NOMO-1 (cell line): ENCODE measurements around the gene VPS25.
"Not testable (repeated sequence)": the region's sequence is repeated elsewhere in the genome, so short reads cannot be mapped to it uniquely, and the experiment has no call there.

Source experiments
- DNase-seq, 2 experiments: peaks; one replicate each; lab custom pipeline; 2025; ENCODE audit not compliant: unreplicated experiment in 2 of 2; lab: John Stamatoyannopoulos, UW

Gene VPS25

GRCh38 chr17:42767512-42767911 is 5.7 kb upstream of the VPS25 start:
- no peak for DNase-seq

DNA sequence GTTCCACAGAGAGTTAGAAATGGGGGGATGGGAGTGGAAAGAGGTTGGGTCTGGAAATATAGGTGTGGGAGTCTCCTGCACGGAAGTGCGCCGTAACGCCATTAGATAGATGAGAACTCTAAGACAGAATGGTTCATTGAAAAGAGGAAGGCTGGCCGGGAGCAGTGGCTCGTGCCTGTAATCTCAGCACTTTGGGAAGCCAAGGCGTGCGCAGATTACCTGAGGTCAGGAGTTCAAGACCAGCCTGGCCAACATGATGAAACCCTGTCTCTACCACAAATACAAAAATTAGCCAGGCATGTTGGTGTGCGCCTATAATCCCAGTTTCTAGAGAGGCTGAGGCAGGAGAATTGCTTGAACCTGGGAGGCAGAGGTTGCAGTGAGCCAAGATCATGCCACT is 5.2 kb upstream of the VPS25 start:
- not testable (repeated sequence) for DNase-seq

DNA sequence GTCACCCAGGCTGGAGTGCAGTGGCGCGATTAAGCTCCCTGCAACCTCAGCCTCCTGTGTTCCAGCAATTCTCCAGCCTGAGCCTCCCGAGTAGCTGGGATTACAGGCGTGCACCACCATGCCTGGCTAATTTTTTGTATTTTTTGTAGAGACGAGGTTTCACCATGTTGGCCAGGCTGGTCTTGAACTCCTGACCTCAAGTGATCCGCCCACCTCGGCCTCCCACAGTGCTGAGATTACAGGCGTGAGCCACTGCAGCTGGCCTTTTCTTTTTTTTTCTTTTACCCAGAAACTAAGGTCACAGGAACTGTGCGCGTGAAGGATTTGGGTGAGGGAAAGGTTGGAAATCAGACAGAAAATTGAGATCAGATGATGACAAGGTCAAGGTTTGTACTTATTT is 3.3 kb upstream of the VPS25 start:
- DNase-seq, result not testable (repeated sequence)

GRCh38 chr17:42772945-42773289 is 332 bp upstream of the VPS25 start:
- no peak for DNase-seq

DNA sequence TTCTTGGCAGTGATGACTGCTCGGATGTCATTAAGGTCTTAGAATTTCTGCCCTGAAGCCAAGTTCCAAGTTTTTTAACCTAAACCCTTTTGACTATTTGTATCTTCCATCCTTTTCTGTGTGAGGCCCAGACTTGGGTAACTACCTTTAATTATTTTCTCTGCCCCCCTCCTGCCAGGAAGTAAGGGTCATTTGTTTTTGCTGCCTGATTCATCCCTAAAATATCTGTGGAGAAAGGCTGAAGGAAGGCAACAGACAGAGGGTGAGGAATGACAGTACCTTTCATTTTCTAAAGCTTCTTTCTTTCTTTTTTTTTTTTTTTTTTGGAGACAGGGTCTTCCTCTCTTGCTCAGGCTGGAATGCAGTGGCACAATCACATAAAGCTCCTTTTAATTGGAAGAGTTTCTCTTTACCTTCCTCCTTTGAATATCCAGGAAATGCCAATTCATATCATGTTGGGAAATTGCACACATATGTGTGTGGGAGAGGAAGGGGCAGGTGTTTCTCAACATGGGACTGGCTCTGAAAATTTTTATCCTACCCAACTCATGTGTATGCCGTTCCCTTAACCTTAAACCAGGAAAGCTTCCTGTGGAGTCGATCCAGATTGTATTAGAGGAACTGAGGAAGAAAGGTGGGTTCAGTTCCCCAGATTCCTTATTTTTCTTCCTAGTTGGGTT is 957 bp downstream of the VPS25 start:
- DNase-seq, result no peak

GRCh38 chr17:42775534-42776098 is 2.4 kb downstream of the VPS25 start:
- peak in 1 of 2 experiments; percentile 20 for DNase-seq

DNA sequence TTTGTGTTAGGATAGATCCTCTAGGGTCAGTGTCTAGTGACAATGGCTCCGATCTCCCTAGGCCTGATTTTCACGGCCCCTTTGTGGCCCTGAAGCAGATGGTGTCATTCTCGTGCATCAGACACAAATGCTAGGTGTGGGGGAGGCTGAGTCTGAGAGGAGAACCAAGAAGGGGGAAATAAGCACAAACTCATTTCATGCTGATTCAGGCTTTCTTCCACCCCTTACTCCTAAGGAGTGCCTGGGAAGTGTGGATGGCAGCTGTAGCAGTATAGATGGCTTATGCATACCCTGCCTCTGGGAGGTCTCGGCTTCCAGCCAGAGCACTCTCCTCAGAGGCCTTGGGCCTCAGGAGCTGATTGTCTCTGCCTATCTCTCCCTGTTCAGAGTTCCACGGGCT is 5.3 kb downstream of the VPS25 start:
- DNase-seq, result no peak

DNA sequence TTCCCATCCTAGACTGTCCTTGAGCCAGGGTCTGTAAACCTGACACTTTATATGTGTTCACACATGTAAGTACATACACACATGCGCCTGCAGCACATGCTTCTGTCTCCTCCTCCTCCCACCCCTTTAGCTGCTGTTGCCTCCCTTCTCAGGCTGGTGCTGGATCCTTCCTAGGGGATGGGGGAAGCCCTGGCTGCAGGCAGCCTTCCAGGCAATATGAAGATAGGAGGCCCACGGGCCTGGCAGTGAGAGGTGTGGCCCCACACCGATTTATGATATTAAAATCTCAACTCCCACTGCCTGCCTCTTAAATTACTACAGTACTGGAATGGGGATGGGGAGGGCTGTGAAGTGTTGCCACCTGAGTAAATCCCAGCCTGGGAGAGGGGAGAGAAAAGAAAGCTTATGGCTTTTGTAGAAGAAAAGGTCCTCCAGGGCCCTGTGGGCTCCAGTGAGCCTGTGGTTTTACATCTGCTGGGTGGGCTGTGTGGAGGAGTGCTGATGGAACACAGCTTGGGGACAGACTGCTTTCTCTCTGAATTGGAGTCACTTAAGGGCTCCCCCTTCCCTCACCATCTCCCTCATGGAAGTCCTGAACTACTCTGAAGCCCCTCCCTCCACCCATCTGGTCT is 6.2 kb downstream of the VPS25 start:
- DNase-seq, result no peak

DNA sequence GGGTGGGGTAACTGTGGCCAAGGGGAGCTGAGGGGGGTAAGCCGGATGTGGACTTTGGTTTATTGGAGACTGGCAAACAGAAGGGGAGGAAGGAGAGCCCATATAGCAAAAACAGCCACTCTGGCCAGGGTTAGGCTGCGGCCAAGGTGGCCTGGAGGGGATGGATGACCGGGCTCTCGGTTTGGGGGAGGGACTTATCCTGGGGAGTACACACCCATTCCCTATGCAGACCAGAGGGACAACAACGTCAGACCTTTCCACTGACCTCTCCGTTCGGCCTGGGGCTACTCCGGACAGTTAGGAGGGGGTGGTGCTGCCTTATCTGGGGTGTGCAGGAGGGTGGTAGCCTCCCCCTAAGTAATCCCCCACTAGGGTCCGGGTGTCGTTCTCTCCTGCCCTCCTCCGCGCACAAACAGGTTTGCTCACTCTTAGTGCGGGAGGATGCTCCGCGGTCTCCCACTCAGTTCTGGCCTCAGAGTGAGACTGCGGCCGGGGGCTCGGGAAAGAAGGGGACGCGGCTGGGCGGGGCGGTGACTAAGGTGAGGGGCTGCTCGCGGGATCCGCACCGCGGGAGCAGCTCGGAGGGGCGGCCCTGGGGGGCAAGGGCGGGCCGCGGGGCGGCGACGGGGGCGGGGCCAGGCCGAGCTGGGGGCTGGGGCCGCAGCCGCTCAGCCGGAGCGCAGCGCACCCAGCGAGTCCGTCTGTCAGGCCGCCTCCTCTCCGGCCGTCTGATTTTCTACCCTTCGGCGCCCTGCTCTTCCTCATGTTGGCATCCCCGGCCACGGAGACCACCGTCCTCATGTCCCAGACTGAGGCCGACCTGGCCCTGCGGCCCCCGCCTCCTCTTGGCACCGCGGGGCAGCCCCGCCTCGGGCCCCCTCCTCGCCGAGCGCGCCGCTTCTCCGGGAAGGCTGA is 6.9 kb downstream of the VPS25 start, which contains the start of gene WNK4:
Gene WNK4, plus strand, starts transcription at position 675 of the 915 bp plus-strand sequence. Its CDS starts 89 bp downstream, at position 764.
- no peak for DNase-seq

GRCh38 chr17:42780851-42781638 is 7.8 kb downstream of the VPS25 start:
- no peak for DNase-seq

DNA sequence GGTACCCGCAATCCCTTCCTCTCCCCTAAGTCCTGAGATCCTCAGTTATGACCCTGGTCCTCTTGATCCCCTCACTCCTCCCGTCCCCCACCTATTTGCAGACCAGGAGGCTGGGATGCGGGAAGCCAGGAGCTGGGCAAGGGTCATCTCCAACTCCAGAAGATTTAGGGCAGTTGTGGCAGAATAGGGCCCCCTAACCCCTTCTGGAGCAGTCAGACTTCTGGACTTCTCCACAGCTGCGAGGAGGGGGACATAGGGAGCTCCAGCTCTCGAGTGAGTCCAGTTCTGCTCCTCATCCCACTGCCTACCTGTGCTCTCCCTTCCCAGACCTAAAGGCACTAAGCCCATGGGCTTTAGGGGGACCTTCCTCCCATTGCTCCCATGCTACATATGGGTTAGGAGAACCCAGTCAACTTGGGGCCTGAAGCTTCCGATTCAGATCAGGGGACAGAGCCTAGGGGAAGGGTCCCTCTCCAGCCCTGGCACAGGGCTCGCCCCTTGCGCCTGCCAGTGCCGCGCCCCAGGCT is 8.5 kb downstream of the VPS25 start:
- no peak for DNase-seq

DNA sequence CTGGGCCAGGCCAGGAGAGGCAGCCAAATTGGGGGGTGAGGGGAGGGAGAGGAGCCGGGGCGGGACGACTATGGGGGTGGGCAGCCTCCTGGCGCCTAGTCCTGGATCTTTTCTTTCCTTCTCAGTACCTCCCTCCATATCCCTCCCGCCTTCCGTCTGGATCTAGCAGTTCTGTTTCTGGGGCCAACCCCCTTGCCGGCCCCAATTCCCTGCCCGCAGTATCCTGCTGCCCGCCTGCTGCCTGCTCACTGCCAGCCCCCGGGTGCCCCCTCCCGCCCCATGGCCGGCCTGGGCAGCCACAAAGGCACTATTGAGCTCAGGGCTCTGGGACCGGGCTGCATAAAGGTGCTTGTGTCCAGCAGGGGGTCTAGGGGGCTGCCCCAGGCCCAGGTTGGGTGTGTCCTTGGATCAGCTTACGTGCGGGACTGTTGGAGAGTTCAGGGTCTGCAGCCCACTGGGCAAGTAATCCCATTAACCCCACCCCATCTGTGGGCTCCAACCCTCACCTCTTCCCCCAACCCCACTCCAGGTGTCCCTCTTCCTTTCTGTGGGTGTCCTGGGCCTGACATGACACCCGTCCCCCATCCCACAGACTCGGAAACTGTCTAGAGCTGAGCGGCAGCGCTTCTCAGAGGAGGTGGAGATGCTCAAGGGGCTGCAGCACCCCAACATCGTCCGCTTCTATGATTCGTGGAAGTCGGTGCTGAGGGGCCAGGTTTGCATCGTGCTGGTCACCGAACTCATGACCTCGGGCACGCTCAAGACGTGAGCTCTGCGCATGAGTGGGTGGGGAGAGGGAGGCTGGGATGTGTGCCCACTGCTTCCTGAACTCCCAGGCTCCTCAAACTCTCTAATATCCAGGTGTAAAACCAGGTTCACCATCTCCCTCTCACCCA is 9.2 kb downstream of the VPS25 start:
- no peak for DNase-seq

- no peak for DNase-seq
These were observed 10.0 kb downstream of the VPS25 start for GRCh38 chr17:42783062-42783790.

DNA sequence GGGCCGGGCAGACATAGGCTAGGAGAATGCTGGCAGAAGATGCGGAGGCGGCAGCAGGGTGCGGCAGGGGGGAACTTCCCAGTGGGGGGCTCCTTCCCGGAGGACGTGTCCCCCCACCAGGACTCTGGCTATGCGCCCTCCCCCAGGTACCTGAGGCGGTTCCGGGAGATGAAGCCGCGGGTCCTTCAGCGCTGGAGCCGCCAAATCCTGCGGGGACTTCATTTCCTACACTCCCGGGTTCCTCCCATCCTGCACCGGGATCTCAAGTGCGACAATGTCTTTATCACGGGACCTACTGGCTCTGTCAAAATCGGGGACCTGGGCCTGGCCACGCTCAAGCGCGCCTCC is 10.5 kb downstream of the VPS25 start:
- no peak for DNase-seq

DNA sequence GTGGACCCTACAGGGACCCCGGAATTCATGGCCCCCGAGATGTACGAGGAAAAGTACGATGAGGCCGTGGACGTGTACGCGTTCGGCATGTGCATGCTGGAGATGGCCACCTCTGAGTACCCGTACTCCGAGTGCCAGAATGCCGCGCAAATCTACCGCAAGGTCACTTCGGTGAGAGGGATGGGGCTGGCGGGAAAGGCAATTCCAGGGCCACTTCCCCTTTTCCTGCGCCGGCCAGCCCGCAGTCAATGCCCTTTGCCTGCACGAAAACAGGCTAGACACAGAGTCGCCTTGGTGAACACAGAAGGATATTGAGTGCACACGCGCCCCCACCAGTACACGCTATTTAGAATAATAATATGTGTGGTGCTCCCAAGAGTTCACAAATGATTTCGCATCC is 11.2 kb downstream of the VPS25 start:
- DNase-seq, result peak; percentile 10 to 15

DNA sequence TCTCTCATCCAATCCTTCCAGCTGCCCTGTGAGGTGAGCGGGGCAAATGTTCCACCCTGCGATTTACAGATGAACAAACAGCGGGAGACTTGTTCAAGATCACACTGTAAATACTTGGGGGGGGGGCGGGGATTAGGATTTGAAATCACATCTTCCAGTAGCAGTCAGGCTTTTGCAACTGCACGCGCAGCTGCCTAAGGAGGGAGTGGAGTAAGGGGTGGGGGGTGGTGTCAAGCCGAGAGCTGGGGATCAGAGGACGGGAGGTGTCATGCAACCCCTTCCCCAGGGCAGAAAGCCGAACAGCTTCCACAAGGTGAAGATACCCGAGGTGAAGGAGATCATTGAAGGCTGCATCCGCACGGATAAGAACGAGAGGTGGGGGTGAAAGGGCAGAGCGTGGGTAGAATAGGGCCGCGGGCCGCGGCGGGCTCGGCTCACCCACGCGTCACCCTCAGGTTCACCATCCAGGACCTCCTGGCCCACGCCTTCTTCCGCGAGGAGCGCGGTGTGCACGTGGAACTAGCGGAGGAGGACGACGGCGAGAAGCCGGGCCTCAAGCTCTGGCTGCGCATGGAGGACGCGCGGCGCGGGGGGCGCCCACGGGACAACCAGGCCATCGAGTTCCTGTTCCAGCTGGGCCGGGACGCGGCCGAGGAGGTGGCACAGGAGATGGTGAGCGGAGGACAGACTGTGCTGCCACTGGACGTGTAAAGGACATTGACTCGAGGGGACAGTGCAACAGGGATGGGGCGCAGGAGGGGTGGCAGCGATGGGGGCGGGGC is 11.8 kb downstream of the VPS25 start:
- no peak for DNase-seq

GRCh38 chr17:42787266-42787665 is 14.0 kb downstream of the VPS25 start:
- no peak for DNase-seq

DNA sequence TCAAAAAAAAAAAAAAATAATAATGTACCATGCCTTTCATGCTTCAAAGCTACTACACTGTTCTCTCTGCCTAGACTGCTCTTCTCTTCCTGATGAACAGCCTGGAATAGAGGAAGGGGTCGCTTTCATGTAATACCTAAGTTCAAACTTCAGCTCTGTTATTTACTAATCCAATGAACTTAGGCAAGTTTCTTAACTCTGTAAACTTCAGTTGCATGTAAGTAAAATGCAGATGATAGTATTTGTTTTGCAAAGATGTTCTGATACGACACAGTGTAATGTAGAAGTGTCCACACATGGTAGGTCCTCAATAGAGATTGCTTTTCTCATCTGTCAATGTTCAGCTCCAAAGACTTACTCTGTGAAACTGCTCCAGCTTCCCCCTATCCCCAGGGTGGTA is 18.7 kb downstream of the VPS25 start:
- DNase-seq, result no peak
